Neuronal stem cell (in vitro differentiated cells): ENCODE data around the gene NDUFAF3.

ENCODE experiments used
- DNase-seq: peaks from one replicate; pipeline ENCODE4 v3.0.0-alpha.2; 2013; ENCODE audit warnings: low spot score
- H2AFZ ChIP-seq: one replicate; pipeline ENCODE4 v1.6.1; 2013; ENCODE audit warnings: mild to moderate bottlenecking, low read length, inconsistent platforms
- H2AK5ac ChIP-seq: 2 replicates; pipeline ENCODE4 v1.6.1; 2013; ENCODE audit warnings: low read depth, mild to moderate bottlenecking, inconsistent platforms, low read length, moderate library complexity, mixed read lengths
- H2BK120ac ChIP-seq: 2 replicates; pipeline ENCODE4 v1.6.1; 2013; ENCODE audit warnings: low read depth, mild to moderate bottlenecking, inconsistent platforms, low read length, moderate library complexity, mixed read lengths
- H2BK12ac ChIP-seq: one replicate; pipeline ENCODE4 v1.6.1; 2013; ENCODE audit warnings: low read length, inconsistent platforms
- H2BK15ac ChIP-seq: 2 replicates; pipeline ENCODE4 v1.6.1; 2013; ENCODE audit warnings: mild to moderate bottlenecking, low read length, inconsistent platforms, mixed read lengths
- H2BK5ac ChIP-seq: one replicate; pipeline ENCODE4 v1.6.1; 2013; ENCODE audit warnings: inconsistent platforms, mild to moderate bottlenecking, low read length, moderate library complexity
- H3K14ac ChIP-seq: one replicate; pipeline ENCODE4 v1.6.1; 2013; ENCODE audit warnings: low read length, inconsistent platforms
- H3K18ac ChIP-seq: 2 replicates; pipeline ENCODE4 v1.6.1; 2013; ENCODE audit warnings: low read length, inconsistent platforms
- H3K23ac ChIP-seq: 2 replicates; pipeline ENCODE4 v1.6.1; 2013; ENCODE audit warnings: low read depth, mild to moderate bottlenecking, mixed read lengths, low read length, inconsistent platforms; ENCODE audit not compliant: poor library complexity
- H3K27ac ChIP-seq: replicated peaks from 3 replicates; pipeline ENCODE4 v1.5.1; 2013; ENCODE audit warnings: low read length, inconsistent platforms
- H3K27me3 ChIP-seq, 3 experiments: 2 replicates each; pipeline ENCODE4 v1.6.1; 2013; ENCODE audit warnings: low read length in 3 of 3, mild to moderate bottlenecking in 2 of 3, inconsistent platforms in 1 of 3, low read depth in 1 of 3, mixed read lengths in 1 of 3, moderate library complexity in 1 of 3; ENCODE audit not compliant: control insufficient read depth in 3 of 3, insufficient read depth in 3 of 3
- H3K36me3 ChIP-seq, 2 donors: replicated peaks in 1 of 2; 2 replicates each; pipeline ENCODE4 v1.6.1; 2013; ENCODE audit warnings: low read length in 2 of 2; ENCODE audit not compliant: control insufficient read depth in 2 of 2, insufficient read depth in 2 of 2
- H3K4ac ChIP-seq: 2 replicates; pipeline ENCODE4 v1.6.1; 2013; ENCODE audit warnings: inconsistent platforms, mild to moderate bottlenecking, low read length, moderate library complexity
- H3K4me1 ChIP-seq, 2 donors: 1 replicate in 1 of 2; 2 replicates in 1 of 2; pipeline ENCODE4 v1.6.1; 2013; ENCODE audit warnings: low read length in 2 of 2, low read depth in 1 of 2; ENCODE audit not compliant: control insufficient read depth in 2 of 2, insufficient read depth in 1 of 2
- H3K4me2 ChIP-seq: one replicate; pipeline ENCODE4 v1.6.1; 2013; ENCODE audit warnings: mild to moderate bottlenecking, low read length, inconsistent platforms; ENCODE audit not compliant: insufficient read depth, poor library complexity, severe bottlenecking
- H3K4me3 ChIP-seq, 2 donors: 2 replicates each; pipeline ENCODE4 v1.5.1; 2013; ENCODE audit warnings: low read length in 2 of 2, mild to moderate bottlenecking in 2 of 2, inconsistent platforms in 1 of 2, moderate library complexity in 1 of 2
- H3K79me1 ChIP-seq: one replicate; pipeline ENCODE4 v1.6.1; 2013; ENCODE audit warnings: low read depth, mild to moderate bottlenecking, inconsistent platforms, low read length, moderate library complexity
- H3K9ac ChIP-seq: one replicate; pipeline ENCODE4 v1.6.1; 2013; ENCODE audit warnings: mild to moderate bottlenecking, low read depth, low read length, inconsistent platforms; ENCODE audit not compliant: poor library complexity
- H3K9me3 ChIP-seq, 2 donors: replicated peaks in 1 of 2; 2 replicates each; pipeline versions ENCODE3 to v1.6.1; 2013; ENCODE audit warnings: low read length in 2 of 2, mild to moderate bottlenecking in 2 of 2, inconsistent platforms in 1 of 2, low read depth in 1 of 2, mixed read lengths in 1 of 2, moderate library complexity in 1 of 2; ENCODE audit not compliant: control insufficient read depth in 2 of 2, insufficient read depth in 1 of 2
- H4K8ac ChIP-seq: one replicate; pipeline ENCODE4 v1.6.1; 2013; ENCODE audit warnings: low read depth, mild to moderate bottlenecking, inconsistent platforms, low read length, moderate library complexity
- H4K91ac ChIP-seq: one replicate; pipeline ENCODE4 v1.6.1; 2013; ENCODE audit warnings: low read length, low read depth, mild to moderate bottlenecking, inconsistent platforms; ENCODE audit not compliant: poor library complexity
- WGBS, 2 donors: extraction: QIAGEN DNeasy Blood & Tissue Kit; methylation state at CpG; one replicate each; pipeline ENCODE4 v1.1.7; 2013; ENCODE audit warnings: missing lambda C conversion rate in 2 of 2, mixed read lengths in 1 of 2; ENCODE audit not compliant: insufficient read length in 2 of 2, insufficient replicate concordance in 1 of 2; ENCODE audit errors: extremely low coverage in 2 of 2; 5-methylcytosine and 5-hydroxymethylcytosine counted together

The NDUFAF3 gene

GRCh38 chr3:48985831-48986376, 36.0 kb upstream of the NDUFAF3 start:
- no peak overlapping the region for H2BK15ac ChIP-seq
- peaks cover 30 to 58% of the 10 kb centered on the region in 2 donors for H3K36me3 ChIP-seq
- no peak overlapping the region for H3K27ac ChIP-seq
- no peak overlapping the region for H2BK5ac ChIP-seq
- H3K4me3 ChIP-seq = no peak overlapping the region
- no peak overlapping the region for H3K4ac ChIP-seq
- H3K79me1 ChIP-seq = peaks cover 12% of the 10 kb centered on the region
- no peak overlapping the region for H4K91ac ChIP-seq
- no peak overlapping the region for H2AK5ac ChIP-seq
- H3K9me3 ChIP-seq = no peaks in the 10 kb centered on the region
- H3K18ac ChIP-seq = no peak overlapping the region
- H3K9ac ChIP-seq = no peak overlapping the region
- H4K8ac ChIP-seq = no peak overlapping the region
- H3K4me2 ChIP-seq = no peak overlapping the region
- no peak overlapping the region for H2BK12ac ChIP-seq
- no peak overlapping the region for H3K14ac ChIP-seq
- WGBS, 2 donors = no CpG with 5 or more reads among the region's 7 CpGs
- DNase-seq = no peak
- no peak overlapping the region for H2AFZ ChIP-seq
- H3K23ac ChIP-seq = no peak overlapping the region
- H3K4me1 ChIP-seq = peaks cover 5 to 12% of the 10 kb centered on the region in 2 donors
- no peak overlapping the region for H2BK120ac ChIP-seq
- H3K27me3 ChIP-seq = no peaks in the 10 kb centered on the region

GRCh38 chr3:48989126-48989795, 32.7 kb upstream of the NDUFAF3 start:
- DNase-seq = no peak
- peak overlapping the region; percentile 64 to 99 for H3K4me3 ChIP-seq
- no peaks in the 10 kb centered on the region for H3K9me3 ChIP-seq
- peak overlapping the region; percentile 87 for H2BK15ac ChIP-seq
- peak overlapping the region; percentile 99 for H3K9ac ChIP-seq
- peak overlapping the region; percentile 93 for H3K4me2 ChIP-seq
- H3K18ac ChIP-seq = peak overlapping the region; percentile 97
- H3K27ac ChIP-seq = peak overlapping the region; percentile 93
- H3K36me3 ChIP-seq = peaks cover 13 to 35% of the 10 kb centered on the region in 2 donors
- H2AFZ ChIP-seq = peak overlapping the region; percentile 93
- peak overlapping the region; percentile 30 for H2BK12ac ChIP-seq
- peaks cover 10% of the 10 kb centered on the region for H3K79me1 ChIP-seq
- H3K4me1 ChIP-seq = peaks cover 13 to 19% of the 10 kb centered on the region in 2 donors
- WGBS, 2 donors = no CpG with 5 or more reads among the region's 21 CpGs
- peak overlapping the region; percentile 83 for H3K14ac ChIP-seq
- H2BK120ac ChIP-seq = no peak overlapping the region
- peak overlapping the region; percentile 9 for H4K91ac ChIP-seq
- H2BK5ac ChIP-seq = peak overlapping the region; percentile 91
- H3K27me3 ChIP-seq = no peaks in the 10 kb centered on the region
- H3K23ac ChIP-seq = peak overlapping the region; percentile 97
- no peak overlapping the region for H4K8ac ChIP-seq
- peak overlapping the region; percentile 15 for H3K4ac ChIP-seq
- peak overlapping the region; percentile 90 for H2AK5ac ChIP-seq

- peak within 1 kb of the TSS; percentile 30 for H2BK12ac ChIP-seq
- peak within 1 kb of the TSS; percentile 97 for H3K23ac ChIP-seq
- H3K4me2 ChIP-seq = peak within 1 kb of the TSS; percentile 93
- peak within 1 kb of the TSS; percentile 9 for H4K91ac ChIP-seq
- peak within 1 kb of the TSS; percentile 97 for H3K18ac ChIP-seq
- peak within 1 kb of the TSS; percentile 97 for H3K4ac ChIP-seq
- H3K14ac ChIP-seq = peak within 1 kb of the TSS; percentile 99
- peak within 1 kb of the TSS; percentile 65 for H2BK120ac ChIP-seq
- H3K4me1 ChIP-seq = peaks cover 13 to 19% of the 10 kb centered on the region in 2 donors
- H2AFZ ChIP-seq = peak within 1 kb of the TSS; percentile 93
- H3K9ac ChIP-seq = peak within 1 kb of the TSS; percentile 99
- H2BK15ac ChIP-seq = peak within 1 kb of the TSS; percentile 87
- peak within 1 kb of the TSS; percentile 93 for H3K27ac ChIP-seq
- WGBS, 2 donors = no CpG with 5 or more reads among the region's 91 CpGs
- H3K36me3 ChIP-seq = peaks cover 8 to 27% of the 10 kb centered on the region in 2 donors
- H3K27me3 ChIP-seq = no peaks in the 10 kb centered on the region
- no peaks in the 10 kb centered on the region for H3K9me3 ChIP-seq
- peak within 1 kb of the TSS; percentile 91 for H2BK5ac ChIP-seq
- peak; percentile 80 for DNase-seq
- no peak within 1 kb of the TSS for H4K8ac ChIP-seq
- H2AK5ac ChIP-seq = peak within 1 kb of the TSS; percentile 90
- H3K4me3 ChIP-seq = peak within 1 kb of the TSS; percentile 64 to 99
- peaks cover 10% of the 10 kb centered on the region for H3K79me1 ChIP-seq
Measured at GRCh38 chr3:48989796-48990635, 31.9 kb upstream of the NDUFAF3 start, which contains the start of gene P4HTM. Gene P4HTM (plus strand): TSS chr3:48990241. CDS start chr3:48990257, 16 bp downstream.
